Activated CD8-positive, alpha-beta memory T cell treated with anti-CD3 and anti-CD28 coated beads, Interleukin-2, amount 50 U/mL, for 1 hour (primary cell): ENCODE data around the gene KSR1.

Experiments used
- DNase-seq: peaks from one replicate; pipeline ENCODE4 v3.0.0-alpha.2; 2020; ENCODE audit errors: extremely low read depth

The KSR1 gene

DNA sequence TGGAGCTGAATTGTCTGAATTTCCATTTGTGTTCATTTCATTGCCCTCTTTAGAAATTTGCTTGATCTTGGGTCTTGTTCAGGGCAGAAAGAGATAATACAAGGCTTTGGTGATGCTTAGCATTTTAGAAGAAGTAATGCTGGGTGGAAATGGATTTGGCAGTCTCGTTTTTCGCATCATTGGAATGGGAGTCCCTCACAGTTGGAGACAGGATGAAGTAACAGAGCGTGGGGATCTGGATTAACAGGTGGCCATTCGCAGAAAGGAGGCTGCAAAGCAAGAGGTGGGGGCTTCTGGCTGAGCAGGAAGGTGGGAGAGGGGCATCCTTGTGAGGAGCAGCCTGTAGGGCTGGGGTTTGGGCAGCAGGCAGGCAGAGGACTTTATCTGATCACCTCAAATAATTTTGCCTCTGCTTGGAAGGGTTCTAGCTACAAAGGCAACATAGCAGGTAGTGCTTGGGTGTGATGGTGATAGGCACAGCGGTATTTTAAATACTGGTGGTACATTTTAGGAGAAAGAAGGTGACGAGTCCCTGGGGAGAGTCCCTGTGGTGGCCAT, 17.0 kb downstream of the KSR1 start:
- no peak for DNase-seq

DNA sequence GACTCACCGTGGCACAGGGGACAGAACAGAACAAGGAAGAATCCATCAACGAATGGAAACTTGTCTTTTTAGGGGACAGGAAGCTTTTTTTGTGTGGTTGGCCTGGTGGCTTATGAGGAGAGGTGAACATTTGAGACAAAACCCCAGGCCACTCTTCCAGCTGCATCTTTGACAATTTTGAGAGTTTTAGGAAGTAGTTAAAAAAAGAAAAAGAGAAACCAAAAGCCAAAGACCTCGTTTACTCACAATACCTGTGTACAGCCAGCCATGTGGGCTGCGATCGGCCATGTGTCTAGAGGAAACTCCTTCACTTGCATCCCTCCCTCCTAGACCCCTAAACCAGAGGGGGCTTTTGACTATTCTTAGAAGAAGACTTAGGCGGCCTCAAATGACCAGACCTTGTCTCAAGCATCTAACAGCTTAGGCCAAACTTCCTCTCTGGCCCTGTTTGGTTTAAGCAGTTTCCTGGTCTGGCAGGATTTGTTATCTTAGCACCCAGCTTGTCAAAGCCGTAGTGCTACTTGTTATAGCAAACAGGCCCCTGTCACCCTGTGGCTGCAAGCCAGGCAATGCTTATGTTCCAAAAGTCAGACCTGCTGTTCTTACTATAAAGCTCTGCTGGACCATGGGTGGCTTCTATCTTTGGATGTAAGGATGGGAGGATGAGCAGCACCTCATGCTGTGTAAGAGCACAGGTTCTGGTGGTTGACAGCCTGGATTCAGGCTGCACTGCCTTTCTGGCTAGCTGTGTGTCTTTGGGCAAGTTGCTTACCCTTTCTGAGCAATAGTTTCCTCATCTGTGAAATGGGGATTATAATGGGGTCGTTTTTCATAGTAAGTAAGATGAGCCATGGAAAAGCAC, 17.7 kb downstream of the KSR1 start:
- peak; percentile 59 for DNase-seq

DNA sequence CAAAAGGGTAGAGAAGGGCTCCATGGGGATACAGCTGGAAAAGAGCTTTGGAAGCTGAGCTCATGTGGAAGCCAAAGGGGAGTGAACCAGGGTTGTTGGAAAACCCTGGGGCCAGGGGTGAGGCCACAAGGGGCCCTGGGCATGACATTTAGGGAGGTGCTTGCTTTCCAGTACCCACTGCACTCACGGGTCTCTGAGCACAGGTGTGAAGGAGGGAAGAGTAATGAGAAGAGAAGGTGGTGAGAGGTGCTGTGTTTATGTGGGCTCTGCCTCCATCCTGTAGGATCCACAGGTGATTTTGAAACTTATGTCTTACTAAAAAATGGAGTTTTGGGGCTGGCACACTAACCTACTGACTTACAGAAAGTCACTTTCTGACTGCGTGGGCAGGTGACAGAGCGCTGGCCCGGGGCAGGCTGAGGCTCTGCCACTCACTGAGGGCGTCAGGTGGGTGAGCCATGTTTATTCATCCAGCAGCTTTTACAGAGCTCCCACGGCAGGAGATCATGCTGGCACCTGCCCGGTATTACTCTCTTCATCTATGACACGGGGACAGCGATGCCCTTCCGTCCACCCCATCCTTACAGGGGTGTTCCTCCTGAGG, 18.9 kb downstream of the KSR1 start:
- DNase-seq = no peak

DNA sequence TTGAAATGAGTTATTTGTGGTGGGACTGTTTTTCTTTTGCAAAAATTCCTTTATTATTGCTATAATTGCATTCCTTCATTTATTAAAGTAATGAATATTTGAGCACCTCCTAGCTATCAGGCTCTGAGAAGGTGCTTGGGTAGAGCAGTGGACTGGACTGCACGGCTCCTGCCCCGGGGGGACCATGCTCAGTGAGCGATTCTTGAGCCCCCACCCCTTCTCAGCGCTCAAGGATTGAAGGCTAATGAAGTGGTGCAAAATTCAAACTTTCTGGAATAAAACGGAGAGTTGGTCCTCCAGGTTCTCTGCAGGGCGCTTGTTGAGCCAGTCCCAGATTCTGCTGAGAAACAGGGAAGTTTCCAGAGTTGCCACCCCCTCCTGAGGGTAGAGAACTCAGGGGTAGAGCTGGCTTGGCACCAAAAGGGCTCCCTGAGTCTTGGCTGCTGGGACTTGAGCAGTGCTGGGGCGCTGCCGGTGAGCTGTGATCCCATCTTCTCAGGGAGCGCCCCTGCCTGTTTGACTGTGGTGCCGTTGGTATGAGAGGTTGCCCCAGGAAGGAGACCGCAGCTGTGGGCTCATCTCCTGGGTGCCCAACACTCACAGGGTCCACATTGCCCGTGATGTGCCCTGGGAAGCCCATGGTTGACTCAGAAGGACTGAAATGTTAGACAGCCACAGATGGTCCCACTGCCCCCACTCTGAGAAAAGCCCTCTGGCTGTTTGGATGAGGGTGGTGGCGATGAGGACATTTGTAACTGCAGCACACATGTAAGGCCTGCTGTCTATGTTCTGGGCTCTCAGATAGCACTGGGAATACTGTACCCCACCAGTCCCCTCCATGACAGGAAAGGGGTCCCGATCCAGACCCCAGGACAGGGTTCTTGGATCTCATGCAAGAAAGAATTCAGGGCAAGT, 20.0 kb downstream of the KSR1 start:
- no peak for DNase-seq

GRCh38 chr17:27477050-27477888, 21.0 kb downstream of the KSR1 start:
- DNase-seq = no peak

- DNase-seq = no peak
Measured at GRCh38 chr17:27477971-27478684, 21.9 kb downstream of the KSR1 start.

DNA sequence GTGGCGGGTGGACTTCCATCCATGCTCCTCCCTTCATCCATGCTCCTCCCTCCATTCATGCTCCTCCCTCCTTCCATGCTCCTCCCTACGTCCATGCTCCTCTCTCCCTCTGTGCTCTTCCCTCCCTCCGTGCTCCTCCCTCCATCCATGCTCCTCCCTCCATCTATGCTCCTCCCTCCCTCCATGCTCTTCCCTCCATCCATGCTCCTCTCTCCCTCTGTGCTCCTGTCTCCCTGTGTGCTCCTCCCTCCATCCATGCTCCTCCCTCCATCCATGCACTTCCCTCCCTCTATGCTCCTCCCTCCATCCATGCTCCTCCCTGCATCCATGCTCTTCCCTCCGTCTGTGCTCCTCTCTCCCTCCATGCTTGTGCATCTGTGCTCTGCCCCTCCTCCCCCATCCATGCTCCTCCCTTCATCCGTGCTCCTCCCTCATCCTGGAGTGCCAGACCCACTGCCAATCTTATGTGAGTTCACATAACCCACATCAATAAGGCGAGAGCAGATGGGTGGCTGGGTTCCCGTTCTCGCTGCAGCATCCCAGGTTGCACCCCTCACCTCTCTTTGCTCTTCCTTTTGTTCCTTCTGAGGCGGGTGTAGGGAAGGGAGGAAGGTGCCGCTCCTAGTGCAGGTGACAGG, 22.8 kb downstream of the KSR1 start:
- no peak for DNase-seq

DNA sequence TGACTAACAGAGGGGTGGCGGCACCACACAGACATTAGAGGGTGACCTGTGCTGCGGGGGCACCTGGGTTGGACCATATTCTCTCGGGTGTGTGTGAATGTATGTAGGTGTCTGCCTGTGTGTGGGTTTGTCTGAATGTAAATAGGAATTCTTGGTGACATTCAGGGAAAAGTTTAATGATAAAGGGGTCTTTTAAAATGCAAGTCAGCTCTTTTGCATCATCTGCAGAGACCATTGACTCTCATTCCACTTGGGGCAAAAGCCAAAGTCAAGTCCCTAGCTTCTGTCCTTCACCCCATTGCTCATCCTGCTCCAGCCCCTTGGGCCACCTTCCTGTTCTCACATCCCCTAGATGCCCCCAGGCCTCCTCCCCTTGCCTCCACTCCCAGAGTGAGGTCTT, 23.6 kb downstream of the KSR1 start:
- no peak for DNase-seq

- no peak for DNase-seq
Measured at GRCh38 chr17:27480699-27481098, 24.5 kb downstream of the KSR1 start.

DNA sequence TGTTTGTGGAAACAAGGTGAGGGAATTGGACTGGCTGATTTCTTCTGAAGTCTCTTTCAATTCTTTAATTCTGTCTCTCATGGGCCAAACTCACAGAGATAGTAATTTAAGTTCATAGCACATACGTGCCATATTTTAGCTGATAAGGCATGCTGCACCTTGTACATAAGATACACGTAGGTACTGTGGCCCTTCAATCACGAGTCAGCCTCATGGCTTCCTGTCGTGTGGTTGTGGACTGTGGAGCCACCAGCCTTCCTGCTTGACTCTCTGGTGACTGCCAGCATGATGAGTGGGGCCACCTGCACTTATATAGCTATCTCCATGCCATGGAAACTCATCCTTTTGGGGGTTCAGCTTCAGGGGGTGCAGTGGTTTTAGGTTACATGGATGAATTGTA, 25.1 kb downstream of the KSR1 start:
- DNase-seq = no peak

- no peak for DNase-seq
Measured at GRCh38 chr17:27485125-27485524, 28.9 kb downstream of the KSR1 start.

DNA sequence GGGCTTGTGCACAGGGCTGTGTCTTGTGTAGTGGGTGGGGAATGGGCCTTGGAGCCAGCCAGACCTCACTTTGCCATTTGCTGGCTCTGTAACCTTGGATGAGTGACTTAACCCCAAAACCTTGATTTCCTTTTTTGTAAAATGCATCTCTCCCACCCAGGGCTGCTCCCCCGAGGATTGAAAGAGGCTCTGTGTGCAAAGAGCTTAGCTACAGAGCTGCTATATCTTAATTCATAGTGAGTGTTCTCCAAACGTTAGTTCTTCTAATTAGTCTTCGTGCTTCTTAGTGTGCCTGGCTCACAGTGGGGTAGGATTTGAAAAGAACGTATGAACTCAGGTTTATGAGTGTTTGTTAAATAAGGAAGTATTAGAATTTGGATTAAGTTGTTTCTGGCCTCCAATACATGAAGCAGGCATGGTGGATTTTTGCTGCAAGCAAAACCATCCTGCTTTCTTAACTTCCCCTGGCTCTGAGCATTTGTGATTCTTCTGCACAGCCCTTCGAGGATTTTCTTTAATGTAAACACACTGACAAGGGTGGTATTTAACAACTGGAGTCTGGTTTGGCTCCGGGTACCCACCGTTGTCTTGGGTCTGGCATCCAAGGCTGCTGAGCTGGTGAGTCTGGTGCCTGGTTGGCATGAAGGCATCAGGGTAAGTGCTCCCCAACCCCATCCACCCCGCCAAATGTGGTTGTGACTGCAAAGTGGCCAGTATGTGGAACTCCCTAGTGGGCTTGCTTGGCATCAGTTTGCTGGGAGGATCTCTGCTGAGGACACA, 29.7 kb downstream of the KSR1 start:
- DNase-seq = no peak

DNA sequence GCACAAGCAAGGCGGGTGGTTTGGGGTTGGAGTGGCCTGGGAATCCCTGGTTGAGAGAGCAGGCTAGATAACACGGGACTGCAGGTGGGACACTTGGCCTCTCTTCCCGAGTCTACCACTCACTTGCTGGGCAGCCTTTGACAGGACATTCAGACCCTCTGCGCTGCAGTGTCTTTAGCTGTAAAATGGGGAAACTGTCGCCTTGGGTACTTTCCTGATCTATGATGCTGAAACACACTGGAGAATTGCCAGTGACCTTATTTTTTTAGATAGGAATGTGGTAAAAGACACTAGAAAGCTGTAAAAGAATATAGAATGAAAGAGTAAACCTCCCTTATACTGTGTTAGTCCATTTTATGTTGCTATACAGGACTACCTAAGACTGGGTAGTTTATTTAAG, 30.5 kb downstream of the KSR1 start:
- no peak for DNase-seq

DNA sequence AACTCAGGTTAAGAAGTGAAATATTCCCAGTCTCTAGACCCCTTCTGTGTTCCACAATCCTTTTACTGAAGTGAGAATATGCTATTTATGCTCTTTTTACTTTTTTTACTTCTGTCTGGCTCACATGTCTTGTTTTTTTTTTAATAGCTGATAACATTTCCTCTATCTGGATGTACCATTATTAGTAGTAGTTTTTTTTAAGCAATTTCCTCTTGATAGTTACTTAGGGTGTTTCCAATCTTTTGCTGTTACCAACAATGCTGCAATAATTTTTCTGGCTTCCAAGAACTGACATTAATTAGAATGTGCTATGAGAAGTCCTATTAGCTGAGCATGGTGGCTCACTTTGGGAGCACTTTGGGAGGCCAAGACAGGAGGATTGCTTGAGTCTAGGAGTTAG, 32.0 kb downstream of the KSR1 start:
- DNase-seq = no peak

- no peak for DNase-seq
Measured at GRCh38 chr17:27489045-27489715, 32.9 kb downstream of the KSR1 start.

GRCh38 chr17:27490391-27490790, 34.1 kb downstream of the KSR1 start:
- no peak for DNase-seq

- no peak for DNase-seq
Measured at GRCh38 chr17:27491713-27492190, 35.5 kb downstream of the KSR1 start.

- DNase-seq = no peak
Measured at GRCh38 chr17:27492470-27492869, 36.2 kb downstream of the KSR1 start.

DNA sequence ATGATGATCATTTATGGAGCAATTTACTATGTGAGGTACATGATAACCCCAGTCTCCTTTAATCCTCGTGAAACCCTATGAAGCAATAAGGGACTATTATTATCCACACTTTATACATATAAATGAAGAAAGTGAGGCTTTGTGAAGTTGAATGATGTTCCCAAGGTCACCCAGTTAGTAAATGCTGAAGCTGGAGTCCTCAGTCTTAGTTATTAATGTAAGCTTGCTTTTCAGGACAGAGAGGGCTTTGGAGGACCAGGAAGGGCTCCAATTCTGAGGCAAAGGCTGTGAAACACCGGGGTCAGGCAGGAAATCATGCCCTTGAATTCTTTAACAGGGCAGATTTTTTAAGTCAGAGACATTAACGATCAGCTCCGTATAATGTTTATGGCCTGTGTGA, 36.8 kb downstream of the KSR1 start:
- no peak for DNase-seq
